Neuronal stem cell (in vitro differentiated cells): ENCODE results near the gene TYMS.

Experiments used
- DNase-seq: peaks from one replicate; pipeline ENCODE4 v3.0.0-alpha.2; 2013; ENCODE audit warnings: low spot score
- H2AFZ ChIP-seq: one replicate; pipeline ENCODE4 v1.6.1; 2013; ENCODE audit warnings: mild to moderate bottlenecking, low read length, inconsistent platforms
- H2AK5ac ChIP-seq: 2 replicates; pipeline ENCODE4 v1.6.1; 2013; ENCODE audit warnings: low read depth, mild to moderate bottlenecking, inconsistent platforms, low read length, moderate library complexity, mixed read lengths
- H2BK120ac ChIP-seq: 2 replicates; pipeline ENCODE4 v1.6.1; 2013; ENCODE audit warnings: low read depth, mild to moderate bottlenecking, inconsistent platforms, low read length, moderate library complexity, mixed read lengths
- H2BK12ac ChIP-seq: one replicate; pipeline ENCODE4 v1.6.1; 2013; ENCODE audit warnings: low read length, inconsistent platforms
- H2BK15ac ChIP-seq: 2 replicates; pipeline ENCODE4 v1.6.1; 2013; ENCODE audit warnings: mild to moderate bottlenecking, low read length, inconsistent platforms, mixed read lengths
- H2BK5ac ChIP-seq: one replicate; pipeline ENCODE4 v1.6.1; 2013; ENCODE audit warnings: inconsistent platforms, mild to moderate bottlenecking, low read length, moderate library complexity
- H3K14ac ChIP-seq: one replicate; pipeline ENCODE4 v1.6.1; 2013; ENCODE audit warnings: low read length, inconsistent platforms
- H3K18ac ChIP-seq: 2 replicates; pipeline ENCODE4 v1.6.1; 2013; ENCODE audit warnings: low read length, inconsistent platforms
- H3K23ac ChIP-seq: 2 replicates; pipeline ENCODE4 v1.6.1; 2013; ENCODE audit warnings: low read depth, mild to moderate bottlenecking, mixed read lengths, low read length, inconsistent platforms; ENCODE audit not compliant: poor library complexity
- H3K27ac ChIP-seq: replicated peaks from 3 replicates; pipeline ENCODE4 v1.5.1; 2013; ENCODE audit warnings: low read length, inconsistent platforms
- H3K27me3 ChIP-seq, 3 experiments: 2 replicates each; pipeline ENCODE4 v1.6.1; 2013; ENCODE audit warnings: low read length in 3 of 3, mild to moderate bottlenecking in 2 of 3, inconsistent platforms in 1 of 3, low read depth in 1 of 3, mixed read lengths in 1 of 3, moderate library complexity in 1 of 3; ENCODE audit not compliant: control insufficient read depth in 3 of 3, insufficient read depth in 3 of 3
- H3K36me3 ChIP-seq, 2 donors: replicated peaks in 1 of 2; 2 replicates each; pipeline ENCODE4 v1.6.1; 2013; ENCODE audit warnings: low read length in 2 of 2; ENCODE audit not compliant: control insufficient read depth in 2 of 2, insufficient read depth in 2 of 2
- H3K4ac ChIP-seq: 2 replicates; pipeline ENCODE4 v1.6.1; 2013; ENCODE audit warnings: inconsistent platforms, mild to moderate bottlenecking, low read length, moderate library complexity
- H3K4me1 ChIP-seq, 2 donors: 1 replicate in 1 of 2; 2 replicates in 1 of 2; pipeline ENCODE4 v1.6.1; 2013; ENCODE audit warnings: low read length in 2 of 2, low read depth in 1 of 2; ENCODE audit not compliant: control insufficient read depth in 2 of 2, insufficient read depth in 1 of 2
- H3K4me2 ChIP-seq: one replicate; pipeline ENCODE4 v1.6.1; 2013; ENCODE audit warnings: mild to moderate bottlenecking, low read length, inconsistent platforms; ENCODE audit not compliant: insufficient read depth, poor library complexity, severe bottlenecking
- H3K4me3 ChIP-seq, 2 donors: 2 replicates each; pipeline ENCODE4 v1.5.1; 2013; ENCODE audit warnings: low read length in 2 of 2, mild to moderate bottlenecking in 2 of 2, inconsistent platforms in 1 of 2, moderate library complexity in 1 of 2
- H3K79me1 ChIP-seq: one replicate; pipeline ENCODE4 v1.6.1; 2013; ENCODE audit warnings: low read depth, mild to moderate bottlenecking, inconsistent platforms, low read length, moderate library complexity
- H3K9ac ChIP-seq: one replicate; pipeline ENCODE4 v1.6.1; 2013; ENCODE audit warnings: mild to moderate bottlenecking, low read depth, low read length, inconsistent platforms; ENCODE audit not compliant: poor library complexity
- H3K9me3 ChIP-seq, 2 donors: replicated peaks in 1 of 2; 2 replicates each; pipeline versions ENCODE3 to v1.6.1; 2013; ENCODE audit warnings: low read length in 2 of 2, mild to moderate bottlenecking in 2 of 2, inconsistent platforms in 1 of 2, low read depth in 1 of 2, mixed read lengths in 1 of 2, moderate library complexity in 1 of 2; ENCODE audit not compliant: control insufficient read depth in 2 of 2, insufficient read depth in 1 of 2
- H4K8ac ChIP-seq: one replicate; pipeline ENCODE4 v1.6.1; 2013; ENCODE audit warnings: low read depth, mild to moderate bottlenecking, inconsistent platforms, low read length, moderate library complexity
- H4K91ac ChIP-seq: one replicate; pipeline ENCODE4 v1.6.1; 2013; ENCODE audit warnings: low read length, low read depth, mild to moderate bottlenecking, inconsistent platforms; ENCODE audit not compliant: poor library complexity
- WGBS, 2 donors: extraction: QIAGEN DNeasy Blood & Tissue Kit; methylation state at CpG; one replicate each; pipeline ENCODE4 v1.1.7; 2013; ENCODE audit warnings: missing lambda C conversion rate in 2 of 2, mixed read lengths in 1 of 2; ENCODE audit not compliant: insufficient read length in 2 of 2, insufficient replicate concordance in 1 of 2; ENCODE audit errors: extremely low coverage in 2 of 2; 5-methylcytosine and 5-hydroxymethylcytosine counted together

TYMS gene

DNA sequence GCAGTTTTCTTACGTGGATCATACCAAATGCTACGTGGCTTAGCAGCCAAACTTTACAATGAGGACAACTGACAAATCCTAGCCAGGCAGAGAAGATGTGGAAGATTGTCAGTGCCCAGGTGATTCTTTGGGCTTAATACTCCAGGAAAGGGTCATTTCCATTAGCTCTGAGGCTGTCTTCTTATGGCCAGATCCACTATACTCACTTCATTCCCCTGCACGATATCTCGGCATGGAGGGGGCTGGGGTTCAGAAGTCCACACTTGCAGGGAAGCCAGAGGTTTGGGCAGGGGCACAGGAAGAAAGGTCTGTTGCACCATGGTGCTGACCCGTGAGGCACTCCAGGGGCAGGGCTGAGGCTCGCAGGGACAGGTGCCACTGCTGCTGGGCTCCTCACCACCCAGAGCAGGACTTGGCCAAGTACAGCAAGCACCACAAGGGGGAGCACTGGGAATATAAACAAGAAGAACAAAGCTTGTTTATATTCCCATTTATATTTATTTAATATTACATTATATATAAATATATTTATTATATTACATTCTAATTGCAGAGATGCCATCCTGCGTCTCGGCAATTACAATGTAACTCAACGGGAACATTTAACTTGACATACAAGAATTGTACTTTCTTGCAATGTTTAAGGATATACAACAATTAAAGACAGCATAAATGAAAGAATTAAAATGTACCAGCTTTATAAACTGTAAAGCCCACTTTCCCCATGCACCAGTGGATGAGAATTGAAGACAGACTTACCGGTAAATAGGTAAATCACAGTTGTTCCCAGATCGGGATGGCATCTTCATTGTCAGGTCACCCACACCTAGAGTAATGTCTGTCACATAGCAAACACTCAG, 33.5 kb upstream of the TYMS start:
- Histone ChIP-seq H2BK12ac (no peak overlapping the region), H3K14ac (no peak overlapping the region), H3K4me2 (no peak overlapping the region), H2BK15ac (no peak overlapping the region), H3K27me3 (peaks cover 0 to 2% (median 0%) of the 10 kb centered on the region in 3 experiments), H3K9ac (no peak overlapping the region), H3K9me3 (no peaks in the 10 kb centered on the region), H3K36me3 (no peaks in the 10 kb centered on the region), H4K91ac (no peak overlapping the region), H2BK120ac (no peak overlapping the region), H3K23ac (no peak overlapping the region), H3K79me1 (no peaks in the 10 kb centered on the region), H2AFZ (peak overlapping the region; percentile 51), H3K4ac (no peak overlapping the region), H2AK5ac (no peak overlapping the region), H3K27ac (no peak overlapping the region), H3K18ac (no peak overlapping the region), H4K8ac (no peak overlapping the region), H3K4me3 (no peak overlapping the region), H3K4me1 (no peaks in the 10 kb centered on the region), H2BK5ac (no peak overlapping the region)
- no CpG with 5 or more reads among the region's 11 CpGs for WGBS, 2 donors
- peak; percentile 43 for DNase-seq

DNA sequence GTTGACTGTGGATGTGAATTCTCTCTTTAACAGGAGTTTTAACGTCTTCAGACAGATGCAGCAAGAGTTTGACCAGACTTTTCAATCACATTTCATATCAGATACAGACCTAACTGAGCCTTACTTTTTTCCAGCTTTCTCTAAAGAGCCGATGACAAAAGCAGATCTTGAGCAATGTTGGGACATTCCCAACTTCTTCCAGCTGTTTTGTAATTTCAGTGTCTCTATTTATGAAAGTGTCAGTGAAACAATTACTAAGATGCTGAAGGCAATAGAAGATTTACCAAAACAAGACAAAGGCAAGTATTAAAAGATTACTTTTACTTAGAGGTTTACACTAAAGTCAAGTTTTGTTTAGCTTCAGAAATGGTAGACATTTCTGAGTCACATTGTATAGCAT, 30.2 kb upstream of the TYMS start:
- Histone ChIP-seq H4K8ac (no peak overlapping the region), H3K4ac (no peak overlapping the region), H2BK5ac (no peak overlapping the region), H3K4me3 (no peak overlapping the region), H2BK15ac (no peak overlapping the region), H2AFZ (no peak overlapping the region), H2BK120ac (no peak overlapping the region), H3K9ac (no peak overlapping the region), H3K27me3 (no peaks in the 10 kb centered on the region), H3K4me2 (no peak overlapping the region), H3K27ac (no peak overlapping the region), H3K4me1 (no peaks in the 10 kb centered on the region), H3K36me3 (no peaks in the 10 kb centered on the region), H2BK12ac (no peak overlapping the region), H2AK5ac (no peak overlapping the region), H3K23ac (no peak overlapping the region), H3K14ac (no peak overlapping the region), H3K79me1 (no peaks in the 10 kb centered on the region), H3K18ac (no peak overlapping the region), H4K91ac (no peak overlapping the region), H3K9me3 (no peaks in the 10 kb centered on the region)
- DNase-seq = no peak
- no CpG with 5 or more reads among the region's 2 CpGs for WGBS, 2 donors

DNA sequence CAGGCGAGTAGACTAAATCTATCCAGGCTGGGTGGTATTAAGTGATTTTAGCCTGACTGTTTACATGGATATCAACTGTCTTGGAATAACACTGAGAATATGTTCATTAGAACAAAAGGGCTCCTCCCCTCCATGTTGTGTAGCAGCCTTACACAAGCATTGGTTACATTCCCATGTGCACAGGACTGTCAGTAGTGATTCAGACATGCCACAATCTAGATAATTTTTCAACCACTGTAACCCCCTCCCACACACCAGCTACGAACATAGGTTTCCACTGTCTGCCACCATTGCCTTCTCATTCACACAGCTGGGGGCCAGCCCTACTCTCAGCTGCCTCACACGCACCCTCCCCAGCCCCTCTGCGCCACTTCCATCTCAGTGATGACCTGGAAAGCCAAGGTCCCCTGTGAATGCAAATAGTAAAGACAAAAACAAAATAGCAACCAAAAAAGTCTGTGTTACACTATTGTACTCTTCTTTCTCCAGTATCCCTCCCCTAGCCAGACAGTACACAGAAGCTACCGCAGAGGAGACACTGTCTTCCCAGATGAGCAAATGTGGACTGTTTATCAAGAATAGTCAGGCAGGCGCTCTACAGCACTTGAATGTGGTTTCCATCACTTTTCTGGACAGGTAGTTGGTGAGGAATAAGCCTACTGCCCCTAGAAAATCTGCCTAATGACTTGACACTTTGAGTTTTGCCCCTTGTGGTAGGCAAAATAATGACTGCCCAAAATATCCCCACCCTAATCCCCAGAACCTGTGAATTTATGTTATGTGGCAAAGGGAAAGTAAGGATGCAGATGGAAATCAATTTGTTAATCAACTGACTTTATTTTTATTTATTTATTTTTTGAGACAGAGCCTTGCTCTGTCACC, 27.9 kb upstream of the TYMS start:
- no peak overlapping the region for H3K4me3 ChIP-seq

DNA sequence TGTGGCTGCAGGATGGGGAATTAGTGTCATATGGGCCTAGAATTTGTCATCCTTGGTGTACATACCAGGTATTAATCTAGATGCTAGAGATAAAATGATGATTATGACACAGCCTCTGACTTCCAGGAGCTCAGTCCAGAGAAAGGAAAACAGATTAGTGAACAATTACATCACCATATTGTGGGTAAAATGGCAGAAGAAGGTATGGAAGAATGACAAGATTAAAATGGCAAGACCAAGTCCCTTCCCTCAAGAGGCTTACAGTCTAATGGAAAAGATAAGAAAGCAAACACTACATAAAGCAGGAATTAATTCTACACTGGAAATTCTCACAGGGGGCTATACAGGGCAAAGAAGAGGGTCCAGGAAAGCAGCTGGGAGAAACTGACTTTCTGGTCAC, 25.9 kb upstream of the TYMS start:
- Histone ChIP-seq H3K9me3 (no peaks in the 10 kb centered on the region), H3K27ac (no peak overlapping the region), H3K4ac (no peak overlapping the region), H3K4me1 (peaks cover 5 to 7% of the 10 kb centered on the region in 2 donors), H4K91ac (no peak overlapping the region), H2BK12ac (no peak overlapping the region), H3K9ac (no peak overlapping the region), H3K14ac (no peak overlapping the region), H2AFZ (no peak overlapping the region), H3K23ac (no peak overlapping the region), H4K8ac (no peak overlapping the region), H2BK15ac (no peak overlapping the region), H3K27me3 (no peaks in the 10 kb centered on the region), H3K79me1 (no peaks in the 10 kb centered on the region), H3K36me3 (no peaks in the 10 kb centered on the region), H2AK5ac (no peak overlapping the region), H3K4me2 (no peak overlapping the region), H3K4me3 (no peak overlapping the region), H2BK5ac (no peak overlapping the region), H2BK120ac (no peak overlapping the region), H3K18ac (no peak overlapping the region)
- no peak for DNase-seq

More for the DNA sequence above, 27.9 kb upstream of the TYMS start:
- no CpG with 5 or more reads among the region's 6 CpGs for WGBS, 2 donors
- no peak overlapping the region for H3K14ac ChIP-seq
- no peak overlapping the region for H3K4ac ChIP-seq
- H3K27ac ChIP-seq = no peak overlapping the region
- peaks cover 0 to 2% of the 10 kb centered on the region in 2 donors for H3K4me1 ChIP-seq
- no peaks in the 10 kb centered on the region for H3K79me1 ChIP-seq
- no peak overlapping the region for H3K4me2 ChIP-seq
- no peak overlapping the region for H4K91ac ChIP-seq
- H4K8ac ChIP-seq = no peak overlapping the region
- no peaks in the 10 kb centered on the region for H3K27me3 ChIP-seq
- H2BK12ac ChIP-seq = no peak overlapping the region
- H2BK5ac ChIP-seq = no peak overlapping the region
- no peak for DNase-seq
- no peak overlapping the region for H2AFZ ChIP-seq
- H3K36me3 ChIP-seq = no peaks in the 10 kb centered on the region
- H3K9ac ChIP-seq = no peak overlapping the region
- no peak overlapping the region for H2BK15ac ChIP-seq
- no peak overlapping the region for H3K18ac ChIP-seq
- no peak overlapping the region for H2BK120ac ChIP-seq
- H3K23ac ChIP-seq = no peak overlapping the region
- H2AK5ac ChIP-seq = no peak overlapping the region
- no peaks in the 10 kb centered on the region for H3K9me3 ChIP-seq
